Natural killer cell (primary cell): ENCODE results near the gene FBXL3. TPM values are rescaled to one million over a fixed set of nuclear protein-coding genes. Genes with fewer than 3 reads are reported as not detected.

ENCODE experiments used
- ATAC-seq, 3 donors: fragments of 150-1000 bp in 2 of 3; fragments of 200-7000 bp in 1 of 3; cut with Tn5 transposase; 1 replicate in 1 of 3; 2 replicates in 2 of 3; pipeline ENCODE4 v1.10.0; 2021; ENCODE audit warnings: mild to moderate bottlenecking in 2 of 3, moderate library complexity in 2 of 3
- DNase-seq, 2 donors: peaks; one replicate each; pipeline versions ENCODE4 v3.0.0 to v3.0.0-alpha.2; 2013 to 2021; ENCODE audit warnings: mixed read lengths in 1 of 2
- H3K27ac ChIP-seq: one replicate; pipeline ENCODE4 v1.5.1; 2013; ENCODE audit warnings: mild to moderate bottlenecking, low read length
- H3K27me3 ChIP-seq: one replicate; pipeline ENCODE4 v1.6.1; 2013; ENCODE audit warnings: low read length; ENCODE audit not compliant: control insufficient read depth, insufficient read depth
- H3K36me3 ChIP-seq: one replicate; pipeline ENCODE4 v1.6.1; 2013; ENCODE audit warnings: low read length; ENCODE audit not compliant: control insufficient read depth, insufficient read depth
- H3K4me1 ChIP-seq: one replicate; pipeline ENCODE4 v1.6.1; 2013; ENCODE audit warnings: low read length; ENCODE audit not compliant: control insufficient read depth, insufficient read depth
- H3K4me3 ChIP-seq: one replicate; pipeline ENCODE4 v1.5.1; 2013; ENCODE audit warnings: low read length
- H3K9me3 ChIP-seq: one replicate; pipeline ENCODE4 v1.6.1; 2013; ENCODE audit warnings: low read length; ENCODE audit not compliant: control insufficient read depth, insufficient read depth
- H3K27ac Mint-ChIP-seq, 2 donors: one replicate each; pipeline ENCODE4 v1.8.0; 2022; ENCODE audit warnings: mild to moderate bottlenecking in 2 of 2, mixed read lengths in 2 of 2, moderate library complexity in 1 of 2
- H3K27me3 Mint-ChIP-seq, 2 donors: one replicate each; pipeline ENCODE4 v1.8.0; 2022; ENCODE audit warnings: low read depth in 2 of 2, mixed read lengths in 2 of 2
- H3K36me3 Mint-ChIP-seq: one replicate; pipeline ENCODE4 v1.8.0; 2022; ENCODE audit warnings: mixed read lengths
- H3K4me1 Mint-ChIP-seq, 2 donors: one replicate each; pipeline ENCODE4 v1.8.0; 2022; ENCODE audit warnings: mixed read lengths in 2 of 2
- H3K4me3 Mint-ChIP-seq: one replicate; pipeline ENCODE4 v1.8.0; 2022; ENCODE audit warnings: mild to moderate bottlenecking, moderate library complexity, mixed read lengths
- H3K9me3 Mint-ChIP-seq, 2 donors: one replicate each; pipeline ENCODE4 v1.8.0; 2022; ENCODE audit warnings: mixed read lengths in 2 of 2
- WGBS: methylation state at CpG from one replicate; pipeline ENCODE4 v1.1.7; 2013; ENCODE audit warnings: missing lambda C conversion rate; ENCODE audit not compliant: insufficient coverage; 5-methylcytosine and 5-hydroxymethylcytosine counted together
- intact Hi-C: fragments of 100-400 bp; cut with micrococcal nuclease; formaldehyde crosslinking; loops from one replicate; pipeline ENCODE4 v1.14.2; 2022
- total RNA-seq, 4 donors: library from RNA; stranded (reverse); fragments of 120-200 nt in 1 of 4; gene quantifications; one replicate each; pipeline versions ENCODE4 v1.2.3 to v1.2.4, GENCODE V29; 2013 to 2022
- TF ChIP-seq, protein P1 (sequence below): fragments of 200-600 bp; IDR thresholded peaks from one replicate; pipeline ENCODE4 v1.8.0; 2022; ENCODE audit warnings: antibody characterized with exemption

Gene FBXL3
- total RNA-seq, 3 donors from 2014 or later (not counting 1 experiment from before 2014, with no cell fraction given), result 57.1 to 61.9 (median 58.0) TPM

- Histone ChIP-seq H3K27me3 (peaks cover 65% of the 10 kb centered on the region), H3K36me3 (no peaks in the 10 kb centered on the region), H3K4me1 (peaks cover 6% of the 10 kb centered on the region), H3K4me3 (no peak overlapping the region), H3K9me3 (no peaks in the 10 kb centered on the region), H3K27ac (no peak overlapping the region)
- Mint-ChIP-seq H3K36me3 (no peaks in the 10 kb centered on the region), H3K4me1 (peaks cover 0 to 5% of the 10 kb centered on the region in 2 donors), H3K4me3 (no peak overlapping the region), H3K27ac (no peak overlapping the region), H3K9me3 (no peaks in the 10 kb centered on the region), H3K27me3 (peaks cover 71 to 77% of the 10 kb centered on the region in 2 donors)
- intact Hi-C loops, result no loop called here
- TF ChIP-seq, protein P1, sequence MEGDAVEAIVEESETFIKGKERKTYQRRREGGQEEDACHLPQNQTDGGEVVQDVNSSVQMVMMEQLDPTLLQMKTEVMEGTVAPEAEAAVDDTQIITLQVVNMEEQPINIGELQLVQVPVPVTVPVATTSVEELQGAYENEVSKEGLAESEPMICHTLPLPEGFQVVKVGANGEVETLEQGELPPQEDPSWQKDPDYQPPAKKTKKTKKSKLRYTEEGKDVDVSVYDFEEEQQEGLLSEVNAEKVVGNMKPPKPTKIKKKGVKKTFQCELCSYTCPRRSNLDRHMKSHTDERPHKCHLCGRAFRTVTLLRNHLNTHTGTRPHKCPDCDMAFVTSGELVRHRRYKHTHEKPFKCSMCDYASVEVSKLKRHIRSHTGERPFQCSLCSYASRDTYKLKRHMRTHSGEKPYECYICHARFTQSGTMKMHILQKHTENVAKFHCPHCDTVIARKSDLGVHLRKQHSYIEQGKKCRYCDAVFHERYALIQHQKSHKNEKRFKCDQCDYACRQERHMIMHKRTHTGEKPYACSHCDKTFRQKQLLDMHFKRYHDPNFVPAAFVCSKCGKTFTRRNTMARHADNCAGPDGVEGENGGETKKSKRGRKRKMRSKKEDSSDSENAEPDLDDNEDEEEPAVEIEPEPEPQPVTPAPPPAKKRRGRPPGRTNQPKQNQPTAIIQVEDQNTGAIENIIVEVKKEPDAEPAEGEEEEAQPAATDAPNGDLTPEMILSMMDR, result no peak
- 98% methylated on average over 4 of the region's 5 CpGs for WGBS
- no peak for ATAC-seq
- DNase-seq, result no peak
Measured at GRCh38 chr13:76983676-76984075, 43.3 kb downstream of the FBXL3 start.

DNA sequence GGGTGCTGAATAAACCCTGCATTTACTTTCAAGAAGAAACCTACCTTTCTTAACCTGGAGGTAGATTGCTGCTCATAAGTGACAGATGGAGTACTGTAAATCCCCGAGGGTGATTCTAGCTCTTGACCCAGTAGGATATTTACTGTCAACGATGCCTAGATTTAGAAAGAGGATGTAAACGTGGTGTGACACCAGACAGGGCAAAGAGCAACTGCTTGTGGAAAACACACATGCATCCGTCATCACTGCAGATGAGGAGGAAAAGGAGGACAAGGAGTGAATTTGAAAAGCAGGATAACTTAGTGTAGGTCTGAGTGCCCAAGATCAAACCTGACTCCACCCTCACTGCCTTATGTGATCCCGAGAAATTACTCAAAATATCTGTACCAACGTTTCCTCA lies 44.9 kb downstream of the FBXL3 start:
- WGBS, result 57% methylated on average over 5 of the region's 6 CpGs
- H3K4me3 Mint-ChIP-seq, result no peak overlapping the region
- H3K36me3 ChIP-seq, result no peaks in the 10 kb centered on the region
- H3K27me3 Mint-ChIP-seq, result peaks cover 66 to 74% of the 10 kb centered on the region in 2 donors
- H3K4me3 ChIP-seq, result no peak overlapping the region
- no peak overlapping the region for H3K27ac ChIP-seq
- no peaks in the 10 kb centered on the region for H3K36me3 Mint-ChIP-seq
- peaks cover 63% of the 10 kb centered on the region for H3K27me3 ChIP-seq
- no peaks in the 10 kb centered on the region for H3K9me3 ChIP-seq
- no peak overlapping the region for H3K27ac Mint-ChIP-seq
- intact Hi-C loops, result no loop called here
- H3K4me1 ChIP-seq, result peaks cover 8% of the 10 kb centered on the region
- no peaks in the 10 kb centered on the region for H3K9me3 Mint-ChIP-seq
- TF ChIP-seq, protein P1, result no peak
- H3K4me1 Mint-ChIP-seq, result peaks cover under 1 to 7% of the 10 kb centered on the region in 2 donors
- no peak for ATAC-seq
- DNase-seq, result no peak

- under 1% methylated on average over 28 of the region's 34 CpGs for WGBS
- H3K36me3 ChIP-seq, result no peaks in the 10 kb centered on the region
- H3K27me3 ChIP-seq, result peaks cover 55% of the 10 kb centered on the region
- H3K4me3 Mint-ChIP-seq, result no peak overlapping the region
- peaks cover 15% of the 10 kb centered on the region for H3K4me1 ChIP-seq
- H3K36me3 Mint-ChIP-seq, result no peaks in the 10 kb centered on the region
- intact Hi-C loops, result loop anchor here (1.0 kb wide), 1 partner anchor 11 kb away; no protein-coding TSS in a partner anchor
- no peak overlapping the region for H3K27ac ChIP-seq
- peaks cover 54 to 65% of the 10 kb centered on the region in 2 donors for H3K27me3 Mint-ChIP-seq
- no peaks in the 10 kb centered on the region for H3K9me3 Mint-ChIP-seq
- H3K9me3 ChIP-seq, result no peaks in the 10 kb centered on the region
- ATAC-seq, result peak; percentile 96 to 99 (median 98)
- no peak overlapping the region for H3K27ac Mint-ChIP-seq
- TF ChIP-seq, protein P1, result peak; percentile 99
- peak; percentile 83 to 90 for DNase-seq
- peaks cover 9 to 16% of the 10 kb centered on the region in 2 donors for H3K4me1 Mint-ChIP-seq
- no peak overlapping the region for H3K4me3 ChIP-seq
Measured at GRCh38 chr13:76980075-76980718, 46.8 kb downstream of the FBXL3 start.

GRCh38 chr13:76976929-76977328 lies 50.0 kb downstream of the FBXL3 start:
- no peak for DNase-seq
- H3K27ac ChIP-seq, result no peak overlapping the region
- H3K9me3 Mint-ChIP-seq, result no peaks in the 10 kb centered on the region
- H3K4me1 Mint-ChIP-seq, result peaks cover 9 to 24% of the 10 kb centered on the region in 2 donors
- intact Hi-C loops, result no loop called here
- H3K4me3 Mint-ChIP-seq, result no peak overlapping the region
- no peak overlapping the region for H3K27ac Mint-ChIP-seq
- no peak overlapping the region for H3K4me3 ChIP-seq
- TF ChIP-seq, protein P1, result no peak
- peaks cover 53% of the 10 kb centered on the region for H3K27me3 ChIP-seq
- H3K4me1 ChIP-seq, result peaks cover 15% of the 10 kb centered on the region
- no peaks in the 10 kb centered on the region for H3K36me3 Mint-ChIP-seq
- 77% methylated on average over 5 of the region's 5 CpGs for WGBS
- H3K9me3 ChIP-seq, result no peaks in the 10 kb centered on the region
- ATAC-seq, result no peak
- no peaks in the 10 kb centered on the region for H3K36me3 ChIP-seq
- H3K27me3 Mint-ChIP-seq, result peaks cover 63 to 68% of the 10 kb centered on the region in 2 donors
